GM10248 (cell line): ENCODE results near the gene HLA-DOB.

Experiments
- CTCF ChIA-PET: fragments of 300-600 bp; sonication (Branson Sonifier 250); formaldehyde crosslinking; extraction: SDS; loops from one replicate; lab custom pipeline; 2021; ENCODE audit warnings: antibody characterized with exemption; lab: Yijun Ruan, JAX
- POLR2A ChIA-PET: fragments of 350-650 bp; sonication (Branson Sonifier 250); formaldehyde crosslinking; extraction: SDS; loops from one replicate; lab custom pipeline; 2020; ENCODE audit warnings: antibody characterized with exemption; lab: Yijun Ruan, JAX
- DNase-seq: peaks from one replicate; pipeline ENCODE4 v3.0.0; 2012; ENCODE audit errors: extremely low spot score
- CTCF ChIP-seq: IDR thresholded peaks from 2 replicates; pipeline ENCODE4 v1.5.1; 2012; ENCODE audit warnings: mild to moderate bottlenecking, low read depth; ENCODE audit errors: extremely low read depth, missing control alignments, control extremely low read depth

The HLA-DOB gene

GRCh38 chr6:32779036-32779435 lies 37.8 kb downstream of the HLA-DOB start:
- no peak for TF ChIP-seq CTCF
- ChIA-PET CTCF (interaction anchor here (1.0 to 12.7 kb wide), 3 partner anchors 9 to 365 kb away, joined by 5 to 234 read pairs (median 5); partner anchors contain the start of gene BTNL2), POLR2A (no interaction called here)
- no peak for DNase-seq

GRCh38 chr6:32775071-32775470 lies 41.7 kb downstream of the HLA-DOB start:
- CTCF ChIA-PET, result interaction anchor here (2.1 kb wide), 1 partner anchor 12 kb away, joined by 14 read pairs; no protein-coding TSS in a partner anchor
- no peak for TF ChIP-seq CTCF
- POLR2A ChIA-PET, result no interaction called here
- DNase-seq, result no peak

- DNase-seq, result no peak
- CTCF ChIA-PET, result interaction anchor here (1.5 to 2.1 kb wide), 2 partner anchors 12 kb away, joined by 6 to 14 read pairs; no protein-coding TSS in a partner anchor
- POLR2A ChIA-PET, result no interaction called here
- no peak for TF ChIP-seq CTCF
These were observed 42.4 kb downstream of the HLA-DOB start for GRCh38 chr6:32774426-32774825.

GRCh38 chr6:32772656-32773055 lies 44.1 kb downstream of the HLA-DOB start:
- TF ChIP-seq CTCF, result no peak
- POLR2A ChIA-PET, result no interaction called here
- no peak for DNase-seq
- CTCF ChIA-PET, result no interaction called here

GRCh38 chr6:32764048-32764447 lies 52.8 kb downstream of the HLA-DOB start:
- TF ChIP-seq CTCF, result no peak
- ChIA-PET POLR2A (no interaction called here), CTCF (no interaction called here)
- no peak for DNase-seq

GRCh38 chr6:32763421-32763820 lies 53.4 kb downstream of the HLA-DOB start, which contains the start of gene HLA-DQB2:
TSS of gene HLA-DQB2 (minus strand) at chr6:32763532. CDS start at chr6:32763470, 62 bp downstream.
- ChIA-PET POLR2A (no interaction called here), CTCF (interaction anchor here (0.9 to 1.4 kb wide), 2 partner anchors 8 to 23 kb away, joined by 3 read pairs; no protein-coding TSS in a partner anchor)
- no peak for TF ChIP-seq CTCF
- DNase-seq, result no peak
